ENCODE results near the gene LIPC.

GRCh38 chr15:58515807-58516206 is 84.0 kb downstream of the LIPC start:
- TF ChIP-seq CTCF (IDR thresholded peaks at IDR 0.05; ENCODE audit: insufficient read depth, low read length, poor library complexity, severe bottlenecking): no peak
- TF ChIP-seq EZH2phosphoT487 (conservative IDR thresholded peaks at IDR 0.05; ENCODE audit: low read length): no peak
